WTC11 (cell line): Measurements from ENCODE around the gene CCDC88A. TPM values are rescaled to one million over a fixed set of nuclear protein-coding genes. Genes with fewer than 3 reads are reported as not detected.

Experiments
- ATAC-seq: fragments of 200-7000 bp; cut with Tn5 transposase; 2 replicates; pipeline ENCODE4 v1.10.0; 2021; ENCODE audit warnings: mild to moderate bottlenecking, moderate library complexity
- CTCF ChIA-PET: fragments of 300-600 bp; sonication (Branson Sonifier 250); formaldehyde crosslinking; loops from one replicate; lab custom pipeline; 2021; ENCODE audit warnings: antibody characterized with exemption; lab: Charles Lee
- POLR2A ChIA-PET: fragments of 350-600 bp; sonication (Branson Sonifier 250); formaldehyde crosslinking; loops from one replicate; lab custom pipeline; 2021; ENCODE audit warnings: antibody characterized with exemption; lab: Charles Lee
- DNase-seq: peaks from one replicate; pipeline ENCODE4 v3.0.0; 2021; ENCODE audit warnings: low spot score
- H3K27ac Mint-ChIP-seq: 2 replicates; pipeline ENCODE4 v1.8.0; 2021; ENCODE audit warnings: mixed read lengths
- H3K27me3 Mint-ChIP-seq: 2 replicates; pipeline ENCODE4 v1.8.0; 2021; ENCODE audit warnings: low read depth, mild to moderate bottlenecking, moderate library complexity, mixed read lengths
- H3K36me3 Mint-ChIP-seq: 2 replicates; pipeline ENCODE4 v1.8.0; 2021; ENCODE audit warnings: mixed read lengths
- H3K4me1 Mint-ChIP-seq: 2 replicates; pipeline ENCODE4 v1.8.0; 2022; ENCODE audit warnings: mixed read lengths
- H3K4me3 Mint-ChIP-seq: 2 replicates; pipeline ENCODE4 v1.8.0; 2021; ENCODE audit warnings: mild to moderate bottlenecking, moderate library complexity, mixed read lengths
- H3K9me3 Mint-ChIP-seq: 2 replicates; pipeline ENCODE4 v1.8.0; 2021; ENCODE audit warnings: mixed read lengths
- ESRRA ChIP-seq: sonication (generic); formaldehyde crosslinking; IDR thresholded peaks from 2 replicates; pipeline ENCODE4 v1.8.1; 2022; ENCODE audit warnings: mild to moderate bottlenecking, missing genetic modification reagents, borderline replicate concordance
- ETV6 ChIP-seq: sonication (generic); formaldehyde crosslinking; IDR thresholded peaks from 2 replicates; pipeline ENCODE4 v1.8.1; 2022; ENCODE audit warnings: mild to moderate bottlenecking, missing genetic modification reagents
- FOXK1 ChIP-seq: sonication (generic); formaldehyde crosslinking; IDR thresholded peaks from 2 replicates; pipeline ENCODE4 v1.8.0; 2022; ENCODE audit warnings: mild to moderate bottlenecking, moderate library complexity, missing genetic modification reagents
- HMGXB4 ChIP-seq: sonication (generic); formaldehyde crosslinking; IDR thresholded peaks from 2 replicates; pipeline ENCODE4 v1.8.1; 2023; ENCODE audit warnings: mild to moderate bottlenecking, moderate library complexity, missing genetic modification reagents
- JAZF1 ChIP-seq: fragments of 250-450 bp; sonication (Bioruptor Pico); IDR thresholded peaks from 2 replicates; pipeline ENCODE4 v1.9.0; 2021; ENCODE audit warnings: moderate library complexity, mild to moderate bottlenecking, inconsistent platforms
- RELA ChIP-seq: sonication (generic); formaldehyde crosslinking; IDR thresholded peaks from 2 replicates; pipeline ENCODE4 v1.8.1; 2022; ENCODE audit warnings: missing genetic modification reagents, mild to moderate bottlenecking, borderline replicate concordance
- SMAD4 ChIP-seq: sonication (generic); formaldehyde crosslinking; IDR thresholded peaks from 2 replicates; pipeline ENCODE4 v1.8.0; 2022; ENCODE audit warnings: mild to moderate bottlenecking, missing genetic modification reagents
- SP1 ChIP-seq: sonication (generic); formaldehyde crosslinking; conservative IDR thresholded peaks from 2 replicates; pipeline ENCODE4 v1.8.1; 2022; ENCODE audit warnings: missing genetic modification reagents
- TEAD1 ChIP-seq: sonication (generic); formaldehyde crosslinking; IDR thresholded peaks from 2 replicates; pipeline ENCODE4 v1.8.0; 2022; ENCODE audit warnings: mild to moderate bottlenecking, missing genetic modification reagents
- TP53 ChIP-seq: sonication (generic); formaldehyde crosslinking; IDR thresholded peaks from 2 replicates; pipeline ENCODE4 v1.8.1; 2023; ENCODE audit warnings: mild to moderate bottlenecking, missing genetic modification reagents
- ZBTB21 ChIP-seq: sonication (generic); formaldehyde crosslinking; IDR thresholded peaks from 2 replicates; pipeline ENCODE4 v1.8.1; 2023; ENCODE audit warnings: mild to moderate bottlenecking, missing genetic modification reagents, borderline replicate concordance
- ZNF219 ChIP-seq: sonication (generic); formaldehyde crosslinking; IDR thresholded peaks from 2 replicates; pipeline ENCODE4 v1.8.0; 2023; ENCODE audit warnings: missing genetic modification reagents, mild to moderate bottlenecking, borderline replicate concordance
- ZNF263 ChIP-seq: sonication (generic); formaldehyde crosslinking; IDR thresholded peaks from 2 replicates; pipeline ENCODE4 v1.8.1; 2022; ENCODE audit warnings: low read depth, mild to moderate bottlenecking, moderate library complexity, missing genetic modification reagents
- ZNF281 ChIP-seq: sonication (generic); formaldehyde crosslinking; IDR thresholded peaks from 2 replicates; pipeline ENCODE4 v1.8.0; 2023; ENCODE audit warnings: mild to moderate bottlenecking, missing genetic modification reagents
- ZNF396 ChIP-seq: fragments of 250-450 bp; sonication (Bioruptor Pico); IDR thresholded peaks from 2 replicates; pipeline ENCODE4 v1.8.0; 2021; ENCODE audit warnings: mild to moderate bottlenecking, moderate library complexity, borderline replicate concordance
- total RNA-seq: library from RNA; stranded (reverse); gene quantifications from 3 replicates; pipeline ENCODE4 v1.2.3, GENCODE V29; 2021
- TF ChIP-seq, protein P1 (sequence below): fragments of 250-450 bp; sonication (Bioruptor Pico); IDR thresholded peaks from 2 replicates; pipeline ENCODE4 v1.9.0; 2021; ENCODE audit warnings: mild to moderate bottlenecking, borderline replicate concordance
- TF ChIP-seq, protein P2 (sequence below): sonication (generic); formaldehyde crosslinking; IDR thresholded peaks from 2 replicates; pipeline ENCODE4 v1.8.1; 2022; ENCODE audit warnings: mild to moderate bottlenecking, moderate library complexity, missing genetic modification reagents
- TF ChIP-seq, protein P3 (sequence below): sonication (generic); formaldehyde crosslinking; IDR thresholded peaks from 2 replicates; pipeline ENCODE4 v1.8.0; 2023; ENCODE audit warnings: missing genetic modification reagents
- TF ChIP-seq, protein P4 (sequence below): fragments of 250-450 bp; sonication (Bioruptor Pico); IDR thresholded peaks from 2 replicates; pipeline ENCODE4 v1.8.0; 2021; ENCODE audit warnings: mild to moderate bottlenecking

CCDC88A gene
- total RNA-seq, 1 experiment from 2014 or later = 97.5 TPM

GRCh38 chr2:55420439-55420725 is 726 bp upstream of the CCDC88A start:
- TF ChIP-seq ETV6 (CRISPR knock-in tag) (no peak), TEAD1 (CRISPR knock-in tag) (no peak), ZNF396 (CRISPR knock-in tag) (no peak), ZNF281 (CRISPR knock-in tag) (no peak), ZNF219 (no peak), ZNF263 (CRISPR knock-in tag) (no peak), TP53 (no peak), SMAD4 (CRISPR knock-in tag) (no peak), ZBTB21 (CRISPR knock-in tag) (no peak), SP1 (no peak), HMGXB4 (CRISPR knock-in tag) (no peak), JAZF1 (CRISPR knock-in tag) (no peak), ESRRA (CRISPR knock-in tag) (no peak), RELA (no peak), FOXK1 (no peak)
- TF ChIP-seq, protein P1, sequence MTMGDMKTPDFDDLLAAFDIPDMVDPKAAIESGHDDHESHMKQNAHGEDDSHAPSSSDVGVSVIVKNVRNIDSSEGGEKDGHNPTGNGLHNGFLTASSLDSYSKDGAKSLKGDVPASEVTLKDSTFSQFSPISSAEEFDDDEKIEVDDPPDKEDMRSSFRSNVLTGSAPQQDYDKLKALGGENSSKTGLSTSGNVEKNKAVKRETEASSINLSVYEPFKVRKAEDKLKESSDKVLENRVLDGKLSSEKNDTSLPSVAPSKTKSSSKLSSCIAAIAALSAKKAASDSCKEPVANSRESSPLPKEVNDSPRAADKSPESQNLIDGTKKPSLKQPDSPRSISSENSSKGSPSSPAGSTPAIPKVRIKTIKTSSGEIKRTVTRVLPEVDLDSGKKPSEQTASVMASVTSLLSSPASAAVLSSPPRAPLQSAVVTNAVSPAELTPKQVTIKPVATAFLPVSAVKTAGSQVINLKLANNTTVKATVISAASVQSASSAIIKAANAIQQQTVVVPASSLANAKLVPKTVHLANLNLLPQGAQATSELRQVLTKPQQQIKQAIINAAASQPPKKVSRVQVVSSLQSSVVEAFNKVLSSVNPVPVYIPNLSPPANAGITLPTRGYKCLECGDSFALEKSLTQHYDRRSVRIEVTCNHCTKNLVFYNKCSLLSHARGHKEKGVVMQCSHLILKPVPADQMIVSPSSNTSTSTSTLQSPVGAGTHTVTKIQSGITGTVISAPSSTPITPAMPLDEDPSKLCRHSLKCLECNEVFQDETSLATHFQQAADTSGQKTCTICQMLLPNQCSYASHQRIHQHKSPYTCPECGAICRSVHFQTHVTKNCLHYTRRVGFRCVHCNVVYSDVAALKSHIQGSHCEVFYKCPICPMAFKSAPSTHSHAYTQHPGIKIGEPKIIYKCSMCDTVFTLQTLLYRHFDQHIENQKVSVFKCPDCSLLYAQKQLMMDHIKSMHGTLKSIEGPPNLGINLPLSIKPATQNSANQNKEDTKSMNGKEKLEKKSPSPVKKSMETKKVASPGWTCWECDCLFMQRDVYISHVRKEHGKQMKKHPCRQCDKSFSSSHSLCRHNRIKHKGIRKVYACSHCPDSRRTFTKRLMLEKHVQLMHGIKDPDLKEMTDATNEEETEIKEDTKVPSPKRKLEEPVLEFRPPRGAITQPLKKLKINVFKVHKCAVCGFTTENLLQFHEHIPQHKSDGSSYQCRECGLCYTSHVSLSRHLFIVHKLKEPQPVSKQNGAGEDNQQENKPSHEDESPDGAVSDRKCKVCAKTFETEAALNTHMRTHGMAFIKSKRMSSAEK = no peak
- TF ChIP-seq, protein P2, sequence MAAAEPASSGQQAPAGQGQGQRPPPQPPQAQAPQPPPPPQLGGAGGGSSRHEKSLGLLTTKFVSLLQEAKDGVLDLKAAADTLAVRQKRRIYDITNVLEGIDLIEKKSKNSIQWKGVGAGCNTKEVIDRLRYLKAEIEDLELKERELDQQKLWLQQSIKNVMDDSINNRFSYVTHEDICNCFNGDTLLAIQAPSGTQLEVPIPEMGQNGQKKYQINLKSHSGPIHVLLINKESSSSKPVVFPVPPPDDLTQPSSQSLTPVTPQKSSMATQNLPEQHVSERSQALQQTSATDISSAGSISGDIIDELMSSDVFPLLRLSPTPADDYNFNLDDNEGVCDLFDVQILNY = no peak
- TF ChIP-seq, protein P3, sequence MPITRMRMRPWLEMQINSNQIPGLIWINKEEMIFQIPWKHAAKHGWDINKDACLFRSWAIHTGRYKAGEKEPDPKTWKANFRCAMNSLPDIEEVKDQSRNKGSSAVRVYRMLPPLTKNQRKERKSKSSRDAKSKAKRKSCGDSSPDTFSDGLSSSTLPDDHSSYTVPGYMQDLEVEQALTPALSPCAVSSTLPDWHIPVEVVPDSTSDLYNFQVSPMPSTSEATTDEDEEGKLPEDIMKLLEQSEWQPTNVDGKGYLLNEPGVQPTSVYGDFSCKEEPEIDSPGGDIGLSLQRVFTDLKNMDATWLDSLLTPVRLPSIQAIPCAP = no peak
- TF ChIP-seq, protein P4, sequence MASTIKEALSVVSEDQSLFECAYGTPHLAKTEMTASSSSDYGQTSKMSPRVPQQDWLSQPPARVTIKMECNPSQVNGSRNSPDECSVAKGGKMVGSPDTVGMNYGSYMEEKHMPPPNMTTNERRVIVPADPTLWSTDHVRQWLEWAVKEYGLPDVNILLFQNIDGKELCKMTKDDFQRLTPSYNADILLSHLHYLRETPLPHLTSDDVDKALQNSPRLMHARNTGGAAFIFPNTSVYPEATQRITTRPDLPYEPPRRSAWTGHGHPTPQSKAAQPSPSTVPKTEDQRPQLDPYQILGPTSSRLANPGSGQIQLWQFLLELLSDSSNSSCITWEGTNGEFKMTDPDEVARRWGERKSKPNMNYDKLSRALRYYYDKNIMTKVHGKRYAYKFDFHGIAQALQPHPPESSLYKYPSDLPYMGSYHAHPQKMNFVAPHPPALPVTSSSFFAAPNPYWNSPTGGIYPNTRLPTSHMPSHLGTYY = no peak
- H3K27ac Mint-ChIP-seq = peak overlapping the region; percentile 38; the same call in 1 of the 2 replicates
- H3K36me3 Mint-ChIP-seq = no peaks in the 10 kb centered on the region
- ChIA-PET CTCF (interaction anchor here (0.9 to 1.4 kb wide), 2 partner anchors 11 to 99 kb away, joined by 4 to 5 read pairs; partner anchors contain the start of gene CFAP36), POLR2A (interaction anchor here (0.6 to 1.3 kb wide), 5 partner anchors 13 to 370 kb away, joined by 3 to 5 read pairs (median 3); partner anchors contain the start of genes RPS27A and RTN4)
- H3K4me3 Mint-ChIP-seq = peak overlapping the region; percentile 74
- no peaks in the 10 kb centered on the region for H3K9me3 Mint-ChIP-seq
- ATAC-seq (no peak), DNase-seq (no peak)
- H3K27me3 Mint-ChIP-seq = no peaks in the 10 kb centered on the region
- peaks cover 24% of the 10 kb centered on the region for H3K4me1 Mint-ChIP-seq
